Measurements from ENCODE around the gene KLF6.

The KLF6 gene

GRCh38 chr10:3811291-3811870, 26.4 kb upstream of the KLF6 start:
- peak; percentile 33 for DNase-seq (ENCODE audit: low read depth)

DNA sequence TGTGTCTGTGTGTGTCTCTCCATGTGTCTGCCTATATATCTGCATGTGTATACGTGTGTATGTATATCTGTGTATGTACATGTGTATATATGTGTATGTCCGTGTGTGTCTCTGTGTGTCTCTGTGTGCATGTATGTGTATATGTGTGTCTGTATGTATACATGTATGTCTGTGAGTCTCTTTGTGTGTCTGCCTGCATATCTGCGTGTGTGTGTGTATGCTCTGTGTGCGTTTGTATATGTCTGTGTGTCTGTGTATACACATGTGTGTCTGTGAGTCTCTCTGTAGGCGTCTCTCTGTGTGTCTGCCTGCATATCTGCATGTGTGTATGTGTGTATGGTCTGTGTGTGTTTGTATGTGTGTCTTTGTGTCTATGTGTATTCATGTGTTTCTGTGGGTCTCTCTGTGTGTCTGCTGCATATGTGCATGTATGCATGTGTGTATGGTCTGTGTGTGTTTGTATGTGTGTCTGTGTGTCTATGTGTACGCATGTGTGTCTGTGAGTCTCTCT, 23.7 kb upstream of the KLF6 start:
- no peak for DNase-seq (ENCODE audit: low read depth)

- no peak for DNase-seq (ENCODE audit: low read depth)
Observed at GRCh38 chr10:3807928-3808496, 23.0 kb upstream of the KLF6 start.

DNA sequence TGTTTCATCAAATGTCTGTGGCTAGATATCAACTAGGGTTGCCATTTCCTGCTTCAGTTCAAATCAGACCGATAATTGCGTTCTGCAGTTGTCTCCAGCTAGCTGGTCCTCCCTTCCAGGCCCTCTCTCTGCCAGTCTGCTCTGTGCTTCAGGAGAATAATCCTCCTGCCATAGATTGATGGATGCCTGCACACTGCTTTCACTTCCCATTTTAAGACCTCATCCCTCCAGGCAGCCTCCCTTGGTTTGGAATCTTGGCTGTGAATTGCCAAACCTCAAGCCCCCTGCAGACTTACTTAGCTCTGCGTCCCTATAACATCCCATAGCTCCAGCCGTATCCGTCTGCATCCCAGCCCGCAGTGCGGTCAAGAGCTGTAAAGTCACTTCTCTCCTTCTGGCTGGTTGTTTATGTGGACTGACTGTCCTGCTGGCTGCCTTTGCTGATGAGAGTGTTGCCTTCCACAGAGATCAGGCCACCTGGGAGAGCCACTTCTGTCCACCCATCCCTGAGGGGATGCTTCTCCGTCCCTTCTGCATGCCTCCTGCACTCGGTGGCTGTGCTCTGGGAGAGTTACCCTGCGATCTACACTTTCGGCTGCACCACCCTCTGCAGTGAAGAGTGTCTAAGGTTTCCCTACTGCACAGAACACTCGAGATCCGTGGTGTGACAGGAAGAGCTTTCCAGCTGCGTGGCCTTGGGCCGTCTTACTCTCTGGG, 22.4 kb upstream of the KLF6 start:
- no peak for DNase-seq (ENCODE audit: low read depth)

GRCh38 chr10:3806603-3807002, 21.6 kb upstream of the KLF6 start:
- DNase-seq (ENCODE audit: low read depth) = no peak

DNA sequence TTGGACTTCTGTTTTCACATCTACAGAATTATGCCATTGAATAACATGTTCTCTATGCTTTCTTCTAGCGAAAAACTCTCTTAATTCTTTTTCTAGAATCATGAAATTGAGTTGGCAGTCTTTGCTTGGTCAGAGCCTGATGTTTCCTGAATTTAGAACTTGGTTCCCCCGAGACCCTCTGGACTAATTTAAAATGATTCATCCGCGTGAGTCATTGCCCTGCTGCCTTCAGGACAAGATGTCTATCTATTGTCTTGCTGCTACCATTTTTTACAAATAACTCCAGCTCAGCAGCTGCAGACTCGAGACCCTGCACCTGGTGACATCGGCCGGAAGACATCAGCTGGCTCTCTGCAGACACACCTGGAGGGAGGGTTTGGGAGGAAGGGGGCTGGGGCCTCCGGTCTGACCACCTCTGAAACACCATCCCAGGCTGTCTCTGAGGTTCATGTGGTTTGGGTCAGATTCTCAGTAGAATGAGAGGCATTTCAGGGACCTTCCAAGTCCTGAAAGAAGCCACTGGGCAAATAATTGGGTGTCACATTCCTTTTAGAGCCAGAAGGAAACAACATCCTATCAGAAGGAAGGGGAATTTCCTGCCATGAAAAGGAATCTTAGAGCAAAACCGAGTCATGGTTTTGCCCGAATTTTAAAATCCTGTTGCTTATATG, 20.9 kb upstream of the KLF6 start:
- DNase-seq (ENCODE audit: low read depth) = peak; percentile 43

DNA sequence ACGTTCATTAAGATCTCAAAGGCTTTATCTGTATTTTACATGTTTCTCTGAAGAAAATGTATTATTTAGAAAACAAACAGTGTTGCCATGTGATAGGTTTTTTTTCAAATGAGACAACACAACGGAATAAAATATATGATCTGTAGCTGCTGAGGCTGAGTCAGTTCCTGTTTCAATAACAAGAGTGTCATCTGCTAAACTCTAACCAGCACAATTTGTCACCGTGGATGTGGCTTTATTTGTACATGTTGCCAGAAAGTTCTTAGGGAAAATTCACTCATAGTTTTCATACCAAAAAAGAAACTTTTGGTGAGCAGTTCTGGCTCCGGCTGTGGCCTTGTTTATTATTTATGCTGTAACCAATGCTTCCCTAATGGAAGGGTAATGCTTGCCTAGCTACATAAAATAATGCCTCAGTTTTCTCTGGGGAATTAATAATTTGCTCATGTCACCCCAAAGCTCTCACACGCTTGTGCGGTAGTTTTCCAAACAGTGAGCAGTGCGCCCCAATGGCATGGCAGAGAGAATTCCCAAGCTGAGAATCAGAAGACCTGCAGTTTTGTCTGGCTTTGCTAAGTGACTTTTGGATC, 20.3 kb upstream of the KLF6 start:
- peak; percentile 27 for DNase-seq (ENCODE audit: low read depth)

GRCh38 chr10:3803927-3804741, 19.1 kb upstream of the KLF6 start:
- DNase-seq (ENCODE audit: low read depth) = peak; percentile 54

GRCh38 chr10:3803295-3803926, 18.4 kb upstream of the KLF6 start:
- no peak for DNase-seq (ENCODE audit: low read depth)

DNA sequence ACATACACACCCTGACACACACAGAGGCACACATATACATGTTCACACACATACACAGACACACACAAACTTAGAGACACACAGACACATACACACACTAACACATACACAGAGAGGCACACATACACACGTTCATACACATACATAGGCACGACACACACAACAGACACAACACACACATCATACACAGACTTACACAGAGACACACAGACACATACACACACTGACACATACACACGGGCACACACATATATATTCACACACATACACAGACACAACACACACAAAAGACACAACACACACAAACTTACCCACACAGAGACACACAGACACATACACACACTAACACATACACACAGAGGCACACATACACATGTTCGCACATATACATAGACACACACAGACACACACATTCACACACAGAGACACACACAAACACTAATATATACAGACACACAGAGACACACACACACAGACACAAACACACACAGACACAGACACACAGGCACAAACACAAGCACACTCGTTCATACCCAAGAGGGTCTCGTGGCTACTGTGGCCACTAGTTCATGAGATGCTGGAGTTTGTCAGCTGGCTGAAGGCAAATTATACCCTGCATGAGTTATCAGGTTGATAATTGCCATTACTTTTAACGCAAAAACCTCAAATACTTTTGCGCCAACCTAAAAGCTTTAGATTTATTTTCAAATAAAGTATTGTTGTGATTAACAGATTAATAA, 17.7 kb upstream of the KLF6 start:
- no peak for DNase-seq (ENCODE audit: low read depth)

DNA sequence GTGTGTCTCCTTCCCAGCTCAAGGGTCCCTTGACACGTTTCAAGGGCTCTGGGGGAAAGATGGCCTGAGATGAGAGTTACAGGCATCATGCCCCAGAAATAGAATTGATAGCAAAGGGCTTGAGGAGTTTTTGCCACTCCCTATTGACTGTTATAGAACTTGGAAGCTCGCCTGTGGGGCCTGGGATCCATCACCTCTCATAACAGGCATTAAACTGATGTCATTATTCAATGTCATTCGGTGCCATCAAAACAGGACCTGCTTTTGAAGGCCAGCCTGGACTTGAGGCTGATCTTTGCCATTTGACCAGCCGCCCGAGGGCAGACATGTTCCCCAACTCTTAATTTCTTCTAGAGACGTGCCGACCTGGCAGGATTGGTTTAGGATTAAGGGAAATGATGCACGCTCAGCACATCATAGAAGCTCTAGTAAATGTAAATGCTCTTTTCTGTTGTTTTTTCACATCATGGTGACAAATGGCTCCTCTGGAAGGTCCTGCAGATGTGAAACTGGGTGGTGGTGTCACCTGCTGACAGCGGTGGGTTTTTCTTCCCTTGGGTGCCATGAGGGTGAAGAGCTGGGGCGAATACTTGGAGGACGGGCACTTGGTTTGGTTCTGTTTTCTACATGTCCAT, 16.7 kb upstream of the KLF6 start:
- no peak for DNase-seq (ENCODE audit: low read depth)

DNA sequence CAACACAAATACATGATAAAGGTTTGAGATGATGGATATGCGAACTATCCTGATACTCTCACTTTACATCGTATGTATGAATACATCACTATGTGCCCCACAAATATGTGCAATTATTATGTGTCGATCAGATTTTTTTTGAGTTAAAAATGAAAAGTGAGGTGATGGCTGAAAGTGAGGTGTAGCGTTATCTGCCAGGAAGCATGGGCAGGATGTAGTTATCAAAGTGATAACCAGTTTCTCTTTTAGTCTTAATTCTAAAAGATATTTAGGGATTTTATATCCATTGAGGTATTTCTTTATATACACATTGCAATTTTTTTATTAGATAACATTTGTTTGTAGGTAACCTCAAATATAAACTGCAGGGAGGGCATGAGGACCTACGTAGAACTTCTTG, 15.6 kb upstream of the KLF6 start:
- DNase-seq (ENCODE audit: low read depth) = no peak

DNA sequence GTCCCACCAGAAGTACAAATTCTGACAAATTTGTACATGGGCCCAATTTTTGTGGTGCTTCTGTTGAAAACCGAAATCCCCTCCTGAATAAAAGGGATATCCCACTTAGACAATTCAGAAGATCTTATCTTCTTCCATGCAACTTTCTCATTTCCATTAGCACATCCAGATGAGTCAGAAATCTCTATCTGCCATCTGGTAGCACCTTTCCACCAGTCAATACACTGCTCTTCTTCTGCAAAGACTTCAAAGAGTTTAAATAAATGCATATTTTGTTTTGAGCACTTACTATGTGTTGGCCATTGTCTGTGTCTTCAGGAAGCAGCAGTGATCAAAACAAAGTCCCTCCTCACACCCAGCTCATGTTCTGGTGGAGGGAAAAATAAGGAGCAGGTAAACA, 12.7 kb upstream of the KLF6 start:
- DNase-seq (ENCODE audit: low read depth) = no peak

DNA sequence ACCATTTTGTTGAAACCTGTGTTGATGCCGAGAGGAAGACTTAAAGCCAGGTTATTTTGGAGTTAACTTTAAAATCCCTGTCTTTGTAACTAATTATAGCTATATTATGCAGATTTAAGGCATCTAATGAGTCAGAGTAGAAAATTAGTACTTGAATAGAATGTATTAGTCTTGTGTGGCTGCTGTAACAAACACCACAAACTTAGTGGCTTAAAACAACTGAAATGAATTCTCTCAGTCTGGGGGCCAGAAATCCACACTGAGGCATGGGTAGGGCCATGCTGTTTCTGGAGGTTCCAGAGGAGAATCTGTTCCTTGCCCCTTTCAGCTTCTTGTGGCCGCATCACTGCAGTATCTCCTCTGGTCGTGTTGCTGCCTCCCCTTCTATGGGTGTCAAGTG, 8.5 kb upstream of the KLF6 start:
- no peak for DNase-seq (ENCODE audit: low read depth)

DNA sequence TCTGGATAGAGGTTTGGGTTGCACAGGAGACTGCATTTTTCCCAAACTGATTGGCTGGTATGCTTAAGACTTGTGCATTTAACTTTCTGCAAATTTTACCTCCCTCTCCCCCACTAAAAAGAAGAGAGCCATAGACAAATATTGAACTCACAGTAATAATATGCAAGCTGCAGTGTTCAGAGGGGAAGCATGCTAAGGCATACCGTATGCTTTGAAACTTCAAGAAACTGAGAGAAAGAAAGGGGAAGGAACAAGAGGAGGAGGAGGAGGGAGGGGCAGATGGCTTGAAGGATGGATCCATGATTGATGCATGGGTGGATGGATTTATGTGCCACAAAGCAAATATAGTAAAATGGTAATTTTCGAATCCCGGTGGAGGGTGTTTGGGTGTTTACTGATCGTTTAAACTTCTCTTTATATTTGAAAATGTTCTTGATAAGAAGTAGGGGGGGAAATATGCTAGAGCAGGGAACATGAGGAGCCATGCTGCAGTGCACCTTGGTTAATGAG, 7.8 kb upstream of the KLF6 start:
- DNase-seq (ENCODE audit: low read depth) = no peak

GRCh38 chr10:3791974-3792633, 7.1 kb upstream of the KLF6 start:
- no peak for DNase-seq (ENCODE audit: low read depth)

DNA sequence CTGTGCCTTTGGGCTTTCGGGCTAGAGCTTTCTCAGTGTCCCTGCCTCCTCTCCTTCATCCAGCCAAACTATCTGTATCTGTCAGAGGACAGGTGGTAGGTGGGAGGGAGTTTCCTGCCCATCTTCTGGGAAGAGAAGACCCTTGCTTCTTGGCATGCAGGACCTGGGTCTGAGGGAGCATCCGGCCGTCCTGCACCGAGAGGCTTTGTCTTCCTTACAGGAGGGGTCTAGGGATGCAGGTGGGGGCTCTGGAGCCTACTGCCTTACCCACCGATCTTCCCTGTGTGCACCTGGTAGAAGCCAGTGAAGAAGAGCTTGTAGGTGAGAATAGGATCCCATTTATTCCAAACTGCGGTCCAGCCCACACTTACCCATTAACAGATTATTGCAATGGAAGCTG, 5.8 kb upstream of the KLF6 start:
- DNase-seq (ENCODE audit: low read depth) = no peak

GRCh38 chr10:3790272-3790671, 5.3 kb upstream of the KLF6 start:
- DNase-seq (ENCODE audit: low read depth) = no peak

- DNase-seq (ENCODE audit: low read depth) = no peak
Observed at GRCh38 chr10:3789621-3790020, 4.6 kb upstream of the KLF6 start.
